ENCODE results near the gene AHNAK2. TPM values are rescaled to one million over a fixed set of nuclear protein-coding genes. Genes with fewer than 3 reads are reported as not detected.

AHNAK2 gene
- total RNA-seq, 1 experiment from 2014 or later: 223 TPM

GRCh38 chr14:104969741-104970230 lies 8.4 kb downstream of the AHNAK2 start:
- H3K9me3 ChIP-seq (ENCODE audit: control insufficient read depth, insufficient read depth, low read depth, low read length): no peaks in the 10 kb centered on the region
- TF ChIP-seq REST (IDR thresholded peaks at IDR 0.05; ENCODE audit: insufficient read depth in 1 of 2, low read depth in 2 of 2, low read length in 1 of 2) (no peak), SIN3A (IDR thresholded peaks at IDR 0.05; ENCODE audit: borderline replicate concordance, insufficient read depth, low read depth, low read length) (no peak), TCF7L2 (IDR thresholded peaks at IDR 0.05; ENCODE audit: low read depth, low read length) (no peak), POLR2AphosphoS5 (IDR thresholded peaks at IDR 0.05; ENCODE audit: low read depth, low read length) (no peak), CTCF (IDR thresholded peaks at IDR 0.05) (no peak)
- H3K4me3 ChIP-seq (ENCODE audit: low read depth in 2 of 2, low read length in 2 of 2): peak overlapping the region; percentile 65 to 77
- H3K27me3 ChIP-seq (ENCODE audit: control insufficient read depth, insufficient read depth, low read length): no peaks in the 10 kb centered on the region
- ChIA-PET CTCF (interaction anchor here (0.6 to 0.8 kb wide), 2 partner anchors 73 to 95 kb away, joined by 3 to 6 read pairs; no protein-coding TSS in a partner anchor), POLR2A (interaction anchor here (0.7 kb wide), 1 partner anchor 49 kb away, joined by 3 read pairs; no protein-coding TSS in a partner anchor)
- DNase-seq (ENCODE audit: low read depth, low spot score) (no peak), ATAC-seq (no peak)
- intact Hi-C loops (cut with micrococcal nuclease; ENCODE audit: unreplicated experiment): loop anchor here (5.0 kb wide), 2 partner anchors 72 to 78 kb away; no protein-coding TSS in a partner anchor
- H3K4me1 ChIP-seq (ENCODE audit: control insufficient read depth, insufficient read depth, low read length): peaks cover 58% of the 10 kb centered on the region
- H3K27ac ChIP-seq (ENCODE audit: low read length): peak overlapping the region; percentile 93
- in situ Hi-C loops (cut with HindIII; ENCODE audit: low pct_unique_long_range_greater_than_20kb, low sequenced_read_pairs): no loop called here
- BruUV-seq (replicated peaks): TSS peak; percentile 45
- no peaks in the 10 kb centered on the region for H3K36me3 ChIP-seq (ENCODE audit: control insufficient read depth, insufficient read depth, low read length)

- no peaks in the 10 kb centered on the region for H3K36me3 ChIP-seq (ENCODE audit: control insufficient read depth, insufficient read depth, low read length)
- peak overlapping the region; percentile 65 to 77 for H3K4me3 ChIP-seq (ENCODE audit: low read depth in 2 of 2, low read length in 2 of 2)
- no TSS peak for BruUV-seq (replicated peaks)
- ATAC-seq (peak; percentile 7; the same call in 1 of the 2 replicates), DNase-seq (ENCODE audit: low read depth, low spot score) (no peak)
- H3K4me1 ChIP-seq (ENCODE audit: control insufficient read depth, insufficient read depth, low read length): peaks cover 55% of the 10 kb centered on the region
- peak overlapping the region; percentile 93 for H3K27ac ChIP-seq (ENCODE audit: low read length)
- H3K27me3 ChIP-seq (ENCODE audit: control insufficient read depth, insufficient read depth, low read length): no peaks in the 10 kb centered on the region
- in situ Hi-C loops (cut with HindIII; ENCODE audit: low pct_unique_long_range_greater_than_20kb, low sequenced_read_pairs): no loop called here
- no peak for TF ChIP-seq REST (IDR thresholded peaks at IDR 0.05; ENCODE audit: insufficient read depth in 1 of 2, low read depth in 2 of 2, low read length in 1 of 2)
- peak; percentile 20; the same call in 1 of the 2 replicates for TF ChIP-seq POLR2AphosphoS5 (IDR thresholded peaks at IDR 0.05; ENCODE audit: low read depth, low read length)
- peak; percentile 67 for TF ChIP-seq CTCF (IDR thresholded peaks at IDR 0.05)
- intact Hi-C loops (cut with micrococcal nuclease; ENCODE audit: unreplicated experiment): loop anchor here (5.0 kb wide), 1 partner anchor 71 kb away; no protein-coding TSS in a partner anchor
- CTCF ChIA-PET: interaction anchor here (0.5 to 0.6 kb wide), 3 partner anchors 28 to 92 kb away, joined by 3 to 12 read pairs (median 5); no protein-coding TSS in a partner anchor
- no peaks in the 10 kb centered on the region for H3K9me3 ChIP-seq (ENCODE audit: control insufficient read depth, insufficient read depth, low read depth, low read length)
- POLR2A ChIA-PET: interaction anchor here (0.6 to 0.7 kb wide), 3 partner anchors 12 to 380 kb away, joined by 3 to 7 read pairs (median 4); no protein-coding TSS in a partner anchor
Observed at GRCh38 chr14:104968541-104969401, 9.4 kb downstream of the AHNAK2 start.
